SIG-M5 (cell line): ENCODE measurements around the gene GFRA4.
A peak's percentile ranks its signal among the peaks of the same experiment; 100 is the strongest.

Experiments used
- DNase-seq: peaks from one replicate; lab custom pipeline; 2025; lab: John Stamatoyannopoulos, UW

The GFRA4 gene, protein sequence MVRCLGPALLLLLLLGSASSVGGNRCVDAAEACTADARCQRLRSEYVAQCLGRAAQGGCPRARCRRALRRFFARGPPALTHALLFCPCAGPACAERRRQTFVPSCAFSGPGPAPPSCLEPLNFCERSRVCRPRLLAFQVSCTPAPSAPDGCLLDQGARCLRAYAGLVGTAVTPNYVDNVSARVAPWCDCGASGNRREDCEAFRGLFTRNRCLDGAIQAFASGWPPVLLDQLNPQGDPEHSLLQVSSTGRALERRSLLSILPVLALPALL

DNA sequence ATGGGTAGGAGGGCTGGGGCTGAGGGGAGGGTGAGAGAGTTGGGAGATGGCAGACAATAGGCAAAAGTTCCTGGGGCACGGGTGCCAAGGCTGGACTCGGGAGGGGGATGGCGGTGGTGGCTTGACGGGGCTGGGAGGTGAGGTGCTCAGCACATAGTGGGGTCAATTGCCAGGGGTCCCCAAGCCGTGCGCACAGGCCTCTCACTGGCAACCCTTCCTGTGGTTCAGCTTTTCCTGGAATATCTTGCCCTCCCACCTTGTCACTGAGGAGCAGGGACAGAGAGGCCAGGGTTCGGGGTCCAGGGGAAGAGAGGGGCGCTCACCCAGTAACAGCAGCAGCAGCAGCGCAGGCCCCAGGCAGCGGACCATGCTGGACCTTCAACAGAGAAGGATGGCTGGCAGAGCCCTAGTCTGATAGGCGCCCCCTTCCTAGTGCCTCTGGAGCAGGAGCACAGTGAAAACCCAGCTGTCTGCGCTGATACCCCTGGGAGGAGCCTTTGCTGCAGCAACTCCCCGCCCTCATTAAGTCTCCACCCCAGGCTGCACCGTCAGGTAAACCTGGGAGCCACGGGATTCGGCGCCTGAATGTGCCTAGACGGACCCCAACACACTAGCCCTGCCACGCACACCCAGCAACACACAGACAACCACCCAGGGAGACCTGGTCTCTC is at the start of gene GFRA4:
GFRA4 (minus strand) TSS at position 369 of the 671 bp plus-strand sequence; CDS start at position 369, 0 bp downstream.
- no peak for DNase-seq

DNA sequence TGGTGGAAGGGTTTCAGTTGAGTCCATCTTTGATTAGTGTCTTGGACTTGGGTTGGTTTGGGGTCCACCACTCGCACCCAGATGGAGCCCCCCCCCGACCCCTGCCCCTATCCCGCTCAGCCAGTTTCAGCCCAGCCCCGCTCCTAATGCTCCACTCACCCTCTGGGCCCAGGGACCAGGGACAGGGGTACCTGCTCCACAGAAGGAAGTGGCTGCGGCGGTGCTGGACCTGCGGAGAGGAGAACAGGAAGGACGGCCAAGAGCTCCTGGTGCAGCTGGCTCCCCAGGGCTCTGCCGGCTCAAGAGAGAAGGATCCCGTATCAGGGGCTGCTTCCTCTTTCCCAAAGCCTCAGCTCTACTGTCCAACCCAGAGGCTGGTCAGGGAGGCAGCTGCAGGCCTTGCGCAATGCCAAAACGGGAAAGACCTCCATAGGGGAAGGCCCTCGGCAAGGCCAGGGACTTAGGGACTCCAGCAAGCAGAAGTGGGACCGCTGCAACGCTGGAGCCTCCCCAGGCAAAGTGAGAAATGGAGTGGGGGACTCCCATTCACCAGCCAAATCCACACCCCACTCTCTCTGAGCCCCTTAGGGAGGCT is 49.2 kb upstream of the GFRA4 start, which contains the start of gene SIGLEC1:
SIGLEC1 (minus strand) TSS at position 322 of the 595 bp plus-strand sequence. CDS start 5,472 bp downstream, outside the sequence.
- DNase-seq: peak; percentile 31

DNA sequence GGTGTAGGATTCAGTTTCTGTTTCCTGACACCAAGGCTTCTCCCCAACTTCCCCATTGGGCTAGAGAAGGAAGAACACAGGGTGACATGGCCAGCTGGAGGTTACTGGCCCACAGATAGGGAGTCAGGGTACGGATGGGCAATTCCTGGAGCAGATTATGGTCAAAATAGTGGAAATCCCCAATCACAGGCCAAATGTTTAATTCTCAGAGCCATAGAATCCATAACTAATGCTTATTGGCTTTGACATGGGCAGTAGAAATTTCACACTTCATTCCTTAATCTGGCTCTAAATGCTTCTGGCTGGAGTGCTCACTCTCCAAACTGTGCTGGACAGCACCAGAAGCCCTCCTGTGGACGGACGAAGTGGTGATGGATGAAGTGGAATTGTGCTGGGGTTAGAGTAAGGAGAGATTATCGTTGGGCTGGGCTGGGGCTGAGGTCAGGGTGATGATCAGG is 48.3 kb upstream of the GFRA4 start:
- DNase-seq: no peak

DNA sequence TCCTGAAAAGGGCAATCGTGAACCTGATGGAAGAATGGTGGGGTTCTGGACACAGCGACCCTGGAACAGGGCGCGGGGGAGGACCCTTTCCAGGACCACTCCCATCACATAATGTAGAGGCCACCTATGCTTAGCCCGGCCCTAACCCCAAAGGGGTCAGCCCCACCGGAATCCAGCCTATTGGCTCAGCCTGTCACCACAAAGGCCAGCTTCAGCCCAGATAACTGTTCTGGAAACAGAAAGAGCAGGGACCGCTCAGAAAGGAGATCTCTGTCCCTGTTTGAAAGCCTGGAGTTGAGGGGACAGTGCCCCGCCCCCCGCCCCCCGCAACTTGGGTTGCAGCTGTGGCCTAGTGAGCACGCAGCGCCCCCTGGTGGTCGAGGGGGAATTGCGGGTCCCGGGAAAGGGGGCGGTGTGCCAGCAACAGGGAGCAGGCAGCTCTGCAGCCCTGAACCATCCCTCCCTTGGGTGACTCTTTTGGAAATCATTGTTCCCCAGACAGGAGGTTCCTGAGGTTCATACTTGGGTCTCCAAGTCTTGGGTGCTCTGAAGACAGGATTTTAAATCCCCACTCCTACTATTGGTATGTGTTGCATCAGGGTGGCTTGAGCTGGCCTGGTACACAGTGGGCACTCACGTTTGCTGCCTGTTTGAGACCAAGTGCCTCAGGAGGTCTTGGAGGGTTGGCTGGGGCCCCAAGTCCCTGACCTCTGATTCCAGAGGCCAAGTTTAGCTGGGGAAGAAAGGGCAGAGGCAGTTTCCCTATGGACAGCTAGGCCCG is 47.7 kb upstream of the GFRA4 start:
- no peak for DNase-seq

DNA sequence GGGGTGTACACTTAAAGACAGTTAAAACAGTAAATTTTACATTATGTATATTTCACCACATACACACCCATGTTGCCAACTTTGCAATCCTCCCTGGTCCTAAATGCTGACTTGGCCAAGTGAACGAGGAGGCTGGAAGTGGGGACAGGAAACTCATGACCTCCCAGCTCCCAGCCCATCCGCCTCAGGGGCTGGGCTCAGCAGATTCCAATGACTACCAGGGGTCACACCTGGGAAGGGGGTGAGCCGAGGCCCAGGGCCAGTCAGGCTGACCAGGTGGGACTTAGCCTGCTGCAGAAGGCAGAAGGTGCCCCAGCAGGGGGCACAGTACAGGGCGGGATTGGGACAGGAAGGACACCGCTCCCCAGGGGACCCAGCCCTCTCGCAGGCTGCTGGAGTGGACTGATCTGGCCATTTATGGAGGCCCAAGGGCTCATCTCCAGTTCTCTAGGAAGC is 46.8 kb upstream of the GFRA4 start:
- DNase-seq: no peak

DNA sequence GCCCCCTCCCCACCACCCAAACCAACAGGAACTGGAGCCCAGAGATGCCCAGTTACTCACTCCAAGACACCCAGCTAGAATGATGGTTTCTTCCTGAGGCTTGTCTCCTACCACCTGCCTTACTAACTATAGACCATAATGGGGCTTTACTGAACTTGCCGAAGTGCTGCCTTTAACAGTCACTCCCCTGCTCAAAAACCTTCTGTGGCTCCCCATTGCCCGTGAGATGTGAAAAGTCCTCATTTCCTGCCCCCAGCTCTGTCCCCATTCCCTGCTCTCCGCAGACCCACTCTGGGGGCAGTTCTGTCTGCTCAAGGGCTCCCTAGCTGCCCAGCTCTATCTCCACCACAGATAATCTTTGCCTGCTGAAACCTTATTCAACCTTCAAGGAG is 44.3 kb upstream of the GFRA4 start:
- DNase-seq: no peak

DNA sequence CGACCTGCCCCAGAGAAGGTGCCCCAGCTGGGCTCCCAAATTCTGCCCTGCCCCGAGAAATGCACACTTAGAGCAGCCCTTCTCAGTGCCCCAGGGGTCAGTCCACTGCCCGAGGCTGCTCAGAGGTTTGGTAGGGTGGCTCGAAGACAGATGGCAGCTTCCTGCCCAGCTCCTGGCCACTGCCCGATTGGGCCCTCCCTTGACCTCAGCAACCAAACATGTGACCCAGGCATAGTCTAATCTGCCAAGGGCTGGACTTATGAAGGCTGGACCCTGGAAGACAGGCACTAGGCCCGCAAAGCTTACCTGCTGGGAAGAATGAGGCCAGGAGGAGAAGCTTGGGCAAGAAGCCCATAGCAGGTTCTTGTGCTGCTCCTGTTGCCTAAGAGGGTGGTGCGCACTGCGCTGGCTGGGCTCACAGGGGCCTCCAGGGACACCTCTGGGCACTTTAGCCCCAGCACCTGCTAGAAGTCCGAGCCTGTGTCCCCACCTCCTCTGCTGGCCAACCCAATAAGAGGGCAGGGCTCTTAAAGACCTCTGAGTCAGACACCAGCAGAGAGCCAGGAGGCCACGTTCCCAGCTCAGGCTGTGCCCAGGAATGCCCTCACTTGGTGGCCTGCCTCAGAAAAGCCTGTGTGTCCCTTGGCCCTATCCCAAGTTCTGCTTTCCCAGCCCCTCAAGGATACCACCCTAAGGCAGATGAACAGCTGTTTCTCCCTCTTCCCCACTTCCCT is 43.7 kb upstream of the GFRA4 start:
- no peak for DNase-seq

DNA sequence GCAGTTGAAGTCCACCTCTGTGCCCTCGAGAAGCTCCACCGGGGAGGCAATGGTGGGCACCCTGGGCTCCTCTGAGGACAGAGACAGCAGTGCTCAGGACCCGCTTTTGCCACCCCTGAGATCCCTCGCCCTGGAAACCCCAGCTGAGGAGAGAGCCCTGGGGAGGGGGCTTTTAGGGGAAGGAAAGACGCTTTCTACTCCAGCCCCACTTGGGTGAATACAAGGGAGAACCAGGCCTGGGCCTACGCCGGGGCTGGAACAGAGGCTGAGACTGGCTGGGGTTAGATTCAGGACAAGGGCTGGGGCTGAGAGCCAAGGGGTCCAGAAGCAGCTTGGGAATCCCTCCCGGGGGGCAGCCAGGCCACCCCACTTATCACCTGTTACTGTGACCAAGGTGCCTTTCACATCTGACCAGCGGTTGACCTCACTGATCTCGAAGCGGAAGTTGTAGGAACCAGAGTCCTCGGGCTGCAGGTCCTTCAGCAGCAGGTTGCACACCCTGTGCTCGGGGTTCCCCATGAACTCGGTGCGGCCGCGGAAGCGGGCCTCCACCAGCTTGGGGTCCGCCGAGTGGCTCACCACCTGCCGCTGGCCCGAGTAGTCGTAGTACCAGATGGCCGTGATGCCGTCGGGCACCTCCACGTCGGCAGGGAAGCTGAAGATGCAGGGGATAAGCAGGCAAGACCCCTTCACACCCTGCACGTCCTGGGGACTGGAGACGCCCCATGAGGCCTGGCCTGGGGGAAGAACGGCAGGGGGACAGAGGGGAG is 43.0 kb upstream of the GFRA4 start:
- DNase-seq: no peak

DNA sequence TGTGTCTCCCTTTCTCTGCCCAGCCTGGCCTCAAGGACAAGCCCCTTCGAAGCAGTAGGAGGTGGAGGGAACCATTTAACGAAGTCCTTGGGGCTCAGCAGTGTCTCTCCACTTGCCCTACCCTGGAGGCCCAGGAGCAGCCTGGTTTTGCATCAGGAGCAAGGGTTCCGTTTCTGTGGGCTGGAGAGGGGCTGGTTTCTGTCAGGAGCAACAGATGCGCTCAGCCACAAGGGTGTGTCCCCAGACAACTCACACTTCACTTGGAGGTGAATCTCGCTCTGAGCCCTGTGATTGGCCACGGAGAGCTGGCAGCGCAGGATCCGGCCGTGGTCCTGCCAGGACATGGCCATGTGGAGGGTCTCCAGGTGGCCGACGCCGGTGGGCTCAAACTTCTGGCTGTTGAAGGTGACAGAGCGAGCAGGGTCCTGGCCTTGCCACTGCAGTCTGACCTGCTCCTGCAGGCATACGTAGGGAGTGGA is 42.3 kb upstream of the GFRA4 start:
- no peak for DNase-seq

DNA sequence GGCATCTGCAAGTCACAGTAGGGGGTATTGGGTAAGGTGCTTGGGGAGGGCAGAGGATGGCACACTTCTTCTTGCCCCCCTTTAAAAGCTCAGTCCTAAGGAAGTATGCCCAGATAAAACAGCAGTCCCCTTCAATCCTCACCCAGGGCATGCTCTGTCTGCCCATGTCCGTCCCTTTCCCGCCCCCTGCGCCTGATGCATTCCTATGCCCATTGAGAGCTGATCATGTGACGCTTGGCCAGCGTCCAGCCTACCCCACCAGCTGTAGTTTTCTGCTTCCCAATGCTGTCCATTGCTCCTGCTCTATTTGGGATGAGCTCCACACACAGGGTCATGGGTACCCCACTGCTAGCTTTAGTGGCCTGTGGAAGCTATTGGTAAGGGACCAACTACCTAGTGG is 40.9 kb upstream of the GFRA4 start:
- no peak for DNase-seq

DNA sequence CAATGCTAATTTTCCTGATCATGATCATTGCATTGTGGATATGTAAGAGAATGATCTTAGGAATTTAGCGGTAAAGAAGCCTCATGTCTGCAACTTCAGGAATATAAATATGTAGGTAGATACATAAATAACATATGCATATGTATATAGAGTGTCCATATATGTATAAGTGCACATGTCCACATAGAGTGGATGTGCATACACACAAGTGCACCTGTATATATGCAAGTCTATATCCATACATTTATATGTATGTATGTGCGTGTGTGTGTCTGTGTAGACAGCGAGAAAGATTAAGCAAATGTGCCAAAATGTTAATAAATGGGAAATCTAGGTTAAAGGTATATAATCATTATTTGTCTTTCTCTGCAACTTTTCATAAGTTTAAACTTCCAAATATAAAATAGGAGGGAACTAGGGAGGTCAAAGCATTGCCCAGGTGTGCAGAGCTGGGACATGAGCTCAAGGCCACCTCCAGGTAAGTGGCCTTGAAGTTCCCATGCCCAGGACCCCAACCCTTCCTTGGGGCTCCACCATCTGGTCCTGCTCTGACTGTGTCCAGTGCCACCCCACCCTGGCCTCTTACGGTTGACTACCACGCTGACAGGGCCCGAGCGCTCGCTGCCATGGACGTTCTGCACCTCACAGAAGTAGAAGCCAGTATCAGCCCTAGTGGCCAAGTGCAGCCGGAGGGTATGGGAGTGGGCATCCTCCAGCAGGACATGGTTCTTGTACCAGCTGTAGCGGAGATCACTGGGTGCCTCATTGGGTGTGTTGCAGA is 39.6 kb upstream of the GFRA4 start:
- no peak for DNase-seq

DNA sequence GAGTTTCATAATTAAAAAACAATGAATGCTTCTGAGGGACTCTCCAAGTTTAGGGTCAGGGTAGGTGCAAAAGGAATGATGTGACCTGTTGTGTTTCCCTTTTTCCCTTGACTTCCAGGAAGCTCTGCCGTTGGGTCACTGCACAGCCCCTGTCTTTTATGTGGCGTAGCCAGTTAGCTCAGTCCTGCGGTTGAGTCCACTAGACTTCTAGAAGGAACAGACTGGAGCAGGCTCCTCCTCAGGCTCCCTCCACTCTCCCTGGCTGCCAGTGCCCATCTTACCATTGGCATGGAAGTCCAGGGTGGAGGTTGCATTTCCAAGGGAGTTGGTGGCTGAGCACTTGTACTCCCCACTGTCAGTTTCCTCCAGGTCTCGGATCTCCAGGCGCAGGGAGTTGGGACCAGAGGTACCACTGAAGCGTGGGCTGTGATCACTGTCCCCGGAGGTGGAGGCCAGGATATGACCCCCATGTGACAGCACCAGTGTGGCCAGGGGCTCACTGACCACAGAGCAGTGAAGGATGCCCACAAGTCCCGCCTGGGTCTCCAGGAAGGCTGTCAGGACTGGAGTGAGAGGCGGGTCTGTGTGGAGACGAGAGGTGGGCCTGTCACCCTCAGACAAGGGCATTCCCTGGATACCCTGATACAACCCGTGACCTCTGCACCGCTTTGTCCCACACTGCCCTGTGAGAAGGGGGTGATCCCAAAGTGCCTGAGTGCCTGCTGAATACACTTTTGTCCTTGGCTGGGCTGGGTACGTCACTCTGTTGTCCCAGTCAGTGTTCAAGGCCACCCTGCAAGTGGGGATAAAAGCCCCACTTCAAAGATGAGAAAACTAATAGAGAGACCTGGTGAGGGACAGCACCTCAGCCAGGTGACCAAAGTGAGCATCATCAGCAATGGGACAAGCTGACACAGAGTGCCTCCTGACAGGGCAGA is 38.1 kb upstream of the GFRA4 start:
- DNase-seq: no peak

DNA sequence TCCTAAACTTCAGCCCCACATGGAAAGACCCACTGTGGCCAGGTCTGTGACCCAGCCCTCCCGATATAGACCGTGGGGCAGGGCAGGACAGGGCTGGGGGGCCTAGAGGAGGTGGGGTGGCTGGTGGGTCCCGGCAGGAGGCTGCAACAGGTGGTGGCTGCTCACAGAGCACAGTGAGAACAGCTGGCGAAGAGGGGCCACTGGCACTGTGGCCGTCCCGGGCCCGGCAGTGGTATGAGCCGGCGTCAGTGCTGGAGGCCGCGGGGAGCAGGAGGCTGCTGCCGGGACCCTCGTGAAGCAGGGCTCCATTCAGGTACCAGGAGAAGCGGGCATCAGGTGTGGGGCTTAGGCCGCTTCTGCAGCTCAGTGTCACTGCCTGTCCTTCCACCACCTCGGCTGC is 35.8 kb upstream of the GFRA4 start:
- no peak for DNase-seq

DNA sequence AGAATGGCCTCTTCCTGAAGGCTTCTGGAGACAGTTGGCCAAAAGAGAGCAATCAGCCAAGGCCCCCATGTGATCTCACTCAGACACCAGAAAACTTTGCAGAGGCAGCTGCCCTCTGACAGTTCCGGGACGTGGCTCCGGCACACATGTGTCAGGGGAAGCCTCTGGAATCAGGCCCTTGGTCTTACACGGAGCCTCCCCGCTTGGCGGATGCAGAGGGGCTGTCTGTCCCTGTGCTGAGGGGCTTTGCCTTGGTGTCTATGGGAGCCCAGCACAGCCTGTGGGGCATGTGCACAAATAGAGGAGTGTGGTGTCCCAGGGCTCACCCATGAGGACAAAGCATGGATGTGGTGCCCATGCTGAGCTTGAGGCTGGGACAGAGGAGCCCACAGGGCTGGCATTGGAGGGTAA is 35.4 kb upstream of the GFRA4 start:
- DNase-seq: no peak

DNA sequence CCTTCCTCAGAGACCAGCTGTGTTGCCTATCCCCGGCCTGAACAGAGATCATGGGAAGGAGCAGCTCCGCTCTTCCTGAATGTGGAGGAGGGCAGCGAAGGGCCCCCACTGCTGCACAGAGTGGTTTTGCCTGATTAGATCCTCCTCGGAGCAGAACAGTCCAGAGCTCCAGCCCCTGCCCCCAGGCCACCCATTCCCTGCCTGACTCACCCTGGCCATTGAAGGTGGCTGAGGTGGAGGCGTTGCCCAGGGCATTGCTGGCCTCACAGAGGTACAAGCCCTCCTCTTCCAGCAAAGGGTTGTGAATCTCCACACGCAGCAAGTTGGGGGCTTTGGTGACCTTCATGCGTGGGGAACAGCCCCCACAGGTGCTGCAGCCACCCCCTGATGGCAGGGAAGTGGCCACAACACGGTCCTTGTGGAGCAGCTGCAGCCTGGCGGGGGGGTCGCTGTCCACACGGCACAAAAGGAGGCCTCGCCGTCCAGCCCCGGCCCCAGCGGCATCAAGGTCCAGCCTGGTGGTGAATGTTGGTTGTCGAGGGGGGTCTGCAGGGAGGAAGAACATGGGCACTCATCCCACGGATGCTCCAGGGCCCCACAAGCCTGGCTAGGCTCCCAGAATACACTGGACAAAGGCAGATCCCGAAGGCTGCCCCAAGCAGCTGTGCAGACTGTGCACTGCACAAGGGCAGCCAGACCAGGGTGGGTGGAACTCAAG is 34.5 kb upstream of the GFRA4 start:
- DNase-seq: no peak

DNA sequence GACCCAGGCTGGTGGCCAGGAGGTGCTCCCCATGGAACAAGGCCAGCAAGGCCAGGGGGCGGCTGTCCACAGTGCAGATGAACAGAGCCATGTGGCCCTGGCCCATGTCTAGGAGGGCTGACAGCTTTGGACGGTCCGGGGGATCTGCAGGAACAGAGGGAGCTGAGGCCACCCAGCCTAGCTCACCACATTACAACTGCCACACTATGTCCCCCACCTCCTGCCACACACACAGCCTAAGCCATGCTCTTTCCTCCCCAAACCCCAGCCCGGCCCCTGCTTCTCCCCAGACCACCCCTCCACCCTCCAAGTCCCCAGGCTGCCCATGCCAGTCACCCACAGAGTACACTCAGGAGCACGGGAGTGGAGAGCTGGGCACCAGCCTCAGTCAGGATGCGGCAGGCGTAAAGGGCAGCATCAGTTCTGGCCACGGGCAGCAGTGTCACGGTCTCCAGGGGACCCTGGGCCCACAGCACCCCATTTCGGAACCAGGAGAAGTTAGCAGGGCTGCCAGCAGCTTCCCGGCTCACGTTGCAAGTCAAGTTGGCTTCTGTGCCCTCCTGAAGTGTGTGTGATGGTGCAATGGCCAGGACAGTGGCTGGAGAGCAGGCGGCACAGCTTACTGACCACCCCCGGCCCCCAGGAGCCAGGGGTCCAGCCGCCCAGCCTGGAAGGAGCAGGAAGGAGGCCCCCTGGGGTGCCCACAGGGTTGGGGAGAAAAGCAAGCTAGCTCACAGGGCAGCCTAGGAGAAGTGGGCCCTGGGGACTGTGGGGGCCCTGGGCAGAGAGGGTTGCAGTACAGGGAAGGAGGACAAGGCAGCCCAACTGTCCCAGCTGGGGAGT is 33.8 kb upstream of the GFRA4 start:
- DNase-seq: no peak

DNA sequence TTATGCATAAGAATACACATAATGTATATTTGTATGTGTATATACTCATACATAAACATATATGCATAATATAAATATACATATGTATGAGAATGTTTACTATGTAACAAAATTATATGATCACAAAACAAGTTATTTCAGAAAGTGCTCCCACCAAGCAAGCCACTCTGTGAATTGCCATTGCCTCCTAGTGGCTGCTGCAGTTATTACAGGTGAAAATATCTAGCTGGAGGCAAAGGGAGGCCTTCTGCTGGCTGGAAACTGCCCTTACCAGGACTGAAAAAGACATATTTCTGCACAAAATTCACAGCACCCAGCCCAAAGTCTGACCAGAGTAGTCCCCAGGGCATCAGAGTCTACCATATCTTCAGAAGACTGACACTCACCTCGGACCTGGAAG is 33.0 kb upstream of the GFRA4 start:
- no peak for DNase-seq
